DMS79 treated with DMSO at 0.1 percent for 48 hours (cell line): Measurements from ENCODE around the gene SLAMF7.
"Not testable (repeated sequence)": the region's sequence is repeated elsewhere in the genome, so short reads cannot be mapped to it uniquely, and the experiment has no call there.

Experiments used
- DNase-seq: peaks from one replicate; lab custom pipeline; 2025; lab: John Stamatoyannopoulos, UW

SLAMF7 gene

DNA sequence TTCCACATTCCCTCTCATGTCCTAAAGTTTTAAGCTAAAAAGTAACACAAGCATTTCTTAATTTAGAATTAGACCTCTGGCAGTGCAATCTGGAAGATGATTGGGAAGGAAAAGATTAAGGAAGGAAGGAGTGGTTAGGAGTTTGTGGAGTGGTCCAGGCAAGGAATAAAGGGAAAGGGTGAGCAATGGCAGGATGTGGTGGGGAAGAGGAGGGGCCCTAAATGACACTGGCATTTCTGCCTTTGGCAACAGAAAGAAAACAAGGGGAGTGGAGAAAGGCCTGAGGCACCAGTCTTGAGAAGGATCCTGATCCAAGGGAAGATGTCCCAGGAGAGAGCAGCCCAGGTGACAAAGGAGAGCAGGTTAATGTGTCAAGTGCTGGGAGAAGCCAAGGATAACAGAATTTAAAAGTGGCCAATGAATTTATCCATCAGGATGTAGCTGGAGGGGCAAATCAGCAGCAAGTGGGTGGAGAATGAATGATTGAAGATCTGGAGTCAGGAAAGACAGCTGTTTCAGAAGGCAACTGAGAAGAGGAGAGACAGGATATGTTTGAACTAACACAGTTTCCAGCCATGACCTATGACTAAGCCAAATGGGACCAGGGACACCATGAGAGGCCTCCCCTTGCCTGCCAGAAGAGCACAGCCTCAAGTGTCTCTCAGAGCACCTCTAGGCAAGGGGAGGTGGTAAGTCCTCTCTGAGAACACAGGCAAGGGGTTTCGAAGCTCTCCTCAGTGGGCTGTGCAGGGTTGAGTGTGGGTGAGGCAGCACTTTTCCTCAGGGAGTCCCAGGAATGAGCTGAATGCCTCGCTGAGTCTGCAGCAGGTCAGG, 36.1 kb downstream of the SLAMF7 start:
- DNase-seq, result no peak

DNA sequence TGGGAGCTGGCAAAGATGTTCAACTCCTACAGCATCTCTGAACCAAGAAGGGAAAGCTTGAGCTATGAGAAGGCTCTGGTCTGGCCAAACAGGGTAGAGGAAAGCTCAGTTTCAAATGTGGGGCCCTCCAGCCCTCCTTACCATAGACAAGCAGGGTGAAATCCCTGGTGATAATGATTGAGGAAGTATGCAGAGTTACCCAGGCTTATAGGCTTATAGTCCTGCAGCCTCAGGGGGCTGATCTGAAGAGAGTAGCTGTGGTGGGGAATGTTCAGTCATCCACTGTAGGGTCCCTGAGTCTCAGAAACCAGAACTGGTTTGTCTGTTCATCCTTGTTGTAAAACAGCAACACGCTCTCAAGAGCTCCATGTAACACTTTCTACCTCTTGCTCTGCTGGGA, 37.1 kb downstream of the SLAMF7 start:
- DNase-seq, result no peak

- DNase-seq, result no peak
Measured at GRCh38 chr1:160777486-160778089, 38.5 kb downstream of the SLAMF7 start.

GRCh38 chr1:160778976-160779375, 39.9 kb downstream of the SLAMF7 start:
- DNase-seq, result no peak

GRCh38 chr1:160779626-160780397, 40.8 kb downstream of the SLAMF7 start:
- DNase-seq, result no peak

GRCh38 chr1:160780398-160780755, 41.3 kb downstream of the SLAMF7 start:
- no peak for DNase-seq

- no peak for DNase-seq
Measured at GRCh38 chr1:160781186-160781766, 42.2 kb downstream of the SLAMF7 start.

- DNase-seq, result no peak
Measured at GRCh38 chr1:160781914-160782689, 43.1 kb downstream of the SLAMF7 start.

- not testable (repeated sequence) for DNase-seq
Measured at GRCh38 chr1:160782988-160783765, 44.1 kb downstream of the SLAMF7 start.

DNA sequence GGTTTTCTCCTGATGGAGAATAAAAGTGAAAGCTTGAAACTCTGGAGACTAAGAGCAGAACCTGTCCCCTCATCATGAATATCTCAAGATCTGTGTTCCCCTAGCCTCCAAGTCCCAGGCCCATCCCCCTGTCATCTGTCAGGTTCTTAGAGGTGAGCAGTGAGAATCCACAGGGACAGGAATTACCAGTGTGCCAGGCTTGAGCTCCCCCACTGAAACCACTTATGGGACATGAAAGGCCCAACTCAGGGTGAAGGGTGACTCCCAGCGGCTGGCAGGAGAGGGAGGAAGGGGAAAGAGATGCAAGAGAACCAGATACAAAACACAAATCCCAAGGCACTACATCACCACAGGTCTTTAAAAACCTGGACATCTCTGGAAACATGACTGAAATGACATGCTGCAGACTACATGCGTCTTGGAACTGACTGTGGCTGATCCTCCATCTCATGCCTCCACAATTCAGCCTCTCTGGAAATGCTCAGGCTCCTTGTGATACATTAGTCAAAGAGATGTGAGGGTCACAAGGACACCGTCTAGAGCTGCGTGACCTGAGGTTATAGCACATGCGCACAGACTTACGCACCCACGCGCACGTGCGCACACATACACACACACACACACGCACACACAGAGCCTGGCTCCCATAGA, 50.1 kb downstream of the SLAMF7 start:
- DNase-seq, result no peak

- no peak for DNase-seq
Measured at GRCh38 chr1:160789702-160790611, 50.9 kb downstream of the SLAMF7 start.

DNA sequence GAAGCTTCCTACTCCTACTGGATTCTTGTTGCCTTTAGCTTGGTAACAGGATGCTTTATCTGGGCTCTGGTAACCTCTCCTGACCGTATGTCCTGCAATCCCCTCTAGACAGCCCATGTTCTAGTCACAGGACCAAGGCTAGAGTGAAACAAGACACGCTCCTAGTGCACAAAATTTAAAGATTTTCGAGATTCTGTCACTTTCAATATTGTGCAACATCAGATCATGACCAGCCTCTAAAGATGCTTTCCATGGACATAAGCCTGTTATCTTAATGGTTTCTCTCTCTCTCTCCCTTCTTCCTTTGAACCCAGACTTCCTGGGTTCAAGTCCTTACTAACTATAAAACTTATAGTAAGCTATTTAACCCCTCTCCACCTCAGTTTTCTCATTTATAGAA, 55.3 kb downstream of the SLAMF7 start:
- DNase-seq, result no peak

DNA sequence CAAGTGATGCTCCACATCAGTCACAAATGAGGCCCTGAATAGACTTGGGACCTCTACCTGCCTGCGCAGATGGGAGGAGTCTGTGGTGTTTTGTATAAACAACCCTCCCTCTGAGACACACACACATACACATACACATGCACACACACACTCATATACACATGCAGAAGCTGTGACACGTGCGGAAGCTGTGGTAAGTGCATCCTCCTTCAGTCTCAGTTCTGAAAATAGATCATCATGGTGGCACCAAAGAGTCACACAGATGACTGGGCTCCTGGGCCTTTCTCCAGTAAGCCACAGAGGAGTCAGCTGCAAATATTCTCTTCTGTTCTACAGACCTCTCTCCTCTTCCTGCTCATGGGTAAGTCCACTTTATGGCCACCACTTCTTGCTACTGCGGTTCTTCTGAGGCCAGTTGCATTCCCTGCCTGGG, 56.9 kb downstream of the SLAMF7 start, which contains the start of gene LY9:
LY9 (plus strand) TSS at position 224 of the 433 bp plus-strand sequence; CDS start at position 238, 14 bp downstream.
- no peak for DNase-seq

GRCh38 chr1:160797271-160797709, 58.2 kb downstream of the SLAMF7 start:
- no peak for DNase-seq

DNA sequence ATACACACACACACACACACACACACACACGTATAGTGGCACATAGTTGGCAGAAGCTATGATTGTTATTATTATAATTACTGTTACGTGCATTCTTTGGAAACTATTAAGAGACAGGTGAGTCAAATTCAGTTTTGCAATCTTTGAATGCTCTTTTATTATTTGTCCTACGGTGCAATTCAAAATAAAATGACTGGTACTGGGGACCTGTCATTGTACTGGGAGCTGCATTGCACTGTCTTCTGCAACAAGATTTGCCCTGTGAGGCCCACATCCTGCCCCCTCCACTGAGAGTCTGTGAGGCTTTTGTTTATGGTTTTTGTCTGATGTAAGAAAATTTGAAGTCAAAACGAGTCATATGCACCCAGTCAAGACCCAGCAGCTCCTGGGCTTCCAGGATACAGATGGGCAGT, 58.8 kb downstream of the SLAMF7 start:
- no peak for DNase-seq

- no peak for DNase-seq
Measured at GRCh38 chr1:160798439-160798838, 59.4 kb downstream of the SLAMF7 start.

DNA sequence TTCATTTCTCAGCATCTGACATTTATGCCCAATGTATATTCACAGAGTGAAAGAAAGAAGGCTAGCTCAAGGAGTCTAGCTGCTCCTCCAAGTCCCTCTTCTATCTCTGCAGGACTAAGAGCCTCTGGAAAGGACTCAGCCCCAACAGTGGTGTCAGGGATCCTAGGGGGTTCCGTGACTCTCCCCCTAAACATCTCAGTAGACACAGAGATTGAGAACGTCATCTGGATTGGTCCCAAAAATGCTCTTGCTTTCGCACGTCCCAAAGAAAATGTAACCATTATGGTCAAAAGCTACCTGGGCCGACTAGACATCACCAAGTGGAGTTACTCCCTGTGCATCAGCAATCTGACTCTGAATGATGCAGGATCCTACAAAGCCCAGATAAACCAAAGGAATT, 60.6 kb downstream of the SLAMF7 start:
- DNase-seq, result no peak

GRCh38 chr1:160800142-160800541, 61.1 kb downstream of the SLAMF7 start:
- DNase-seq, result no peak
